ENCODE data around the gene KIF22. TPM values are rescaled to one million over a fixed set of nuclear protein-coding genes. Genes with fewer than 3 reads are reported as not detected.
"Not testable (repeated sequence)": the region's sequence is repeated elsewhere in the genome, so short reads cannot be mapped to it uniquely, and the experiment has no call there.

KIF22 gene
- total RNA-seq, 1 donor from 2014 or later, result 37.1 TPM

DNA sequence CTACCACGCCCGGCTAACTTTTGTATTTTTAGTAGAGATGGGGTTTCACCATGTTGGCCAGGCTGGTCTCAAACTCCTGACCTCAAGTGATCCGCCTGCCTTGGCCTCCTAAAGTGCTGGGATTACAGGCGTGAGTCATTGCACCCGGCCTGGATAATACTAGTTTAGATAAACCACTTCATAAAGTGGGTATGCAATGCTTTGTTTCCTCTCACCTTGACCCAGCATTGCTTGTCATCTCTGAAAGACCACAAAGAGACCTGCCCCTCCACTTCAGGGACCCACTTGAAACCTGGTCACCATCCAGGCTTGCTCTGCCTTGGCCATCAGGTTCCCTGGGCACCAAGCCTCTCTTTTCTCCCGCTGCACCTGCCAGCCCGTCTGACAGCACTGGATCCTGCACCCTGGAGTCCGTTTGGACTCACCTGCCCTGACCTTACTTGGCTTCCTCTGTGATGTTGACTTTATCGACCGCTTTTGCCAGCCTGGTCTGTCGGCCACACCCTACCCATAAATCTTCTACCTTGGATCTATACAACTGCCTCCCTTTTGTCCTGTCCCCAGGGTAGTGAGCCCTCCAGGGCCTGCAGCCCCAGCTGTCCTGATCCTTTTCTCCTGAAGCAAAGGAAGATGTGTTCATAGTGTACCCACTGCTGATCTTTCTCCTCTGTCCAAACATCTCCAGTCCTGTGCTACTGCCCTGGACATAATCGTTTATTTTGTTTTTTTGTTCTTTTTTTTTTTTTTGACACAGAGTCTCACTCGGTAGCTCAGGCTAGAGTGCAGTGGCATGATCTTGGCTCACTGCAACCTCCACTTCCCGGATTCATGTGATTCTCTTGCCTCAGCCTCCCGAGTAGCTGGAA, 25.2 kb upstream of the KIF22 start:
- FAIRE-seq, result no peak

DNA sequence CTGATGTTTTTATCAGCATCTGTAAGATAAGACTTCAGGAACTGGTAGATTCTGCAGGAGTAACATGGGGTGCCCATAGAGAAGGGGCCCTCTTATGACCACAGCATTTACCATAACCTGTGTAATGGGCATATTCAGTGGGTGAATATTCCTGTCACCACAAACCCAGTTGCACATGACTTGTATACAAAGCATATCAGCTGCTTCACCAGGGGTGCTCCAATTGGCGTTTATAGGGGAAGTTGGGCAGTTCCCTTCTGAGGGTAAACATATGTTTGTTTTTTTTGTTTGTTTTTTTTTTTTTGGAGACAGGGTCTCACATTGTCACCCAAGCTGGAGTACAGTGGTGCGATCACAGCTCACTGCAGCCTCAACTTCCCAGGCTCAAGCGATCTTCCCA, 24.0 kb upstream of the KIF22 start:
- DNase-seq (ENCODE audit: low spot score in 2 of 2), result no peak
- no peak for FAIRE-seq

More for the DNA sequence above, 25.2 kb upstream of the KIF22 start:
- no peak for DNase-seq (ENCODE audit: low spot score in 2 of 2)

DNA sequence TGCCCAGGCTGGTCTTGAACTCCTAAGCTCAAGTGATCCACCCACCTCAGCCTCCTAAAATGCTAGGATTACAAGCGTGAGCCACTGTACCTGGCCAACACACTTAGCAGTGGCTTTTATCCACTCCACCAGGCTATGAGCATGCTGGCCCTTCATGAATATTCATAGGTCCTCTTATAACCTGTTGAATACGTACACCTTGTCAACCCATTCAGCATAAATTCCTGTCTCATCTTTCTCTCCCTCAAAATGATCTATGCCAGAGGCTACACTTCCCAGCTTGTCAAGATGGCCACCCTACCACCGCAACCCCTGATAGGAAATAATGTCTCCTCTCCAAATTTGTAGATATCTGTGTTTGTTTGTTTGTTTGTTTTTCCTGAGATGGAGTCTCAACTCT, 23.5 kb upstream of the KIF22 start:
- FAIRE-seq (no peak), DNase-seq (ENCODE audit: low spot score in 2 of 2) (no peak)

DNA sequence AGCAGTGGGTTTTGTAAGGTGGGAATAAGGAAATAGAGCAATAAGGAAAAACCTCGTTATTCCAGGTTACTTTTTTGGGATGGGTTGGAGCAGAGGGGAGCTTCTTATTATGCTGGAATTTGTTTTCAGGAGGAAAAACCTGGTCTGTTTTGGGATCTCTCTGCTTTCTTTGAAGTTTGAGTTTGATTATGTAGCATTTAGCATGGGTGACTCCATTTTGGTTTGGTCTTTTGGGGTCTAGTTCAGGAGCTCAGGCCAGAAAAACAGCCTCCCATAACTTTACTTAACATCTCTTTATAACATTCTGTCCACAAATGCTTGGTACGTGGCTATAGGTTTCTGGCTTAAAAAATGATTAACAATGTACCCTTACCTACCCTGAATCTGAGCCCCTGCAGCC, 21.0 kb upstream of the KIF22 start:
- DNase-seq (ENCODE audit: low spot score in 2 of 2) (no peak), FAIRE-seq (no peak)

DNA sequence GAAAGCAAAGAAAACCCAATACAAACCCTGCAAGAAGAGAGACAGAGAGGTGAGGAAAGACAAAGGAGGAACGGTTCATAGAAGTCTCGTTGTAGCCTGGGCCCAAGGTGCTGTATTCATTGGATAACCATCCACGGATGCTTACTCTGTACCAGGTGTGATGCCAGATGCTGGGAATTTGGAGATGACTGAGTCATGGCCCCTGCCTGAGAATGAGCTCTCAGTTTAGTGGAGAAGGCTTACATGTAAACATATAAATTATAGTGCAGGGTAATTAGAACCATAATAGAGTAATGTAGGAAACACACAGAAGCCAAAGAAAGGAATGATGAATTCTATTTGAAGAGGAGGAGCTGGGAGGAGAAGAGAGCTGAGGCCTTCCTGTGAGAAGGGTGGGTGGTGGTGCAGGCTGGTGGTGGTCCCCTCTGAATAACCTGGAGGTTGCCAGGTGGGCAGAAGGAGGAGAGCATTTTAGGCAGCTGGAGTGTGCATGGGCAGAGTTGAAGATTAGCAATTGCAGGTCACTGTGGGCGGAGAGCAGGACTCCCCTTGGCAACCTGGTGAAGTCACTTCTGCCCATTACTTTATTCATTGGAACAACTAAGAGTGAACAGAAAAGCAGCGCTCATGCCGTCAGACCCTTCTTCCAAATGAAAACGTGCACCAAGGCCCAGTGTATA, 20.2 kb upstream of the KIF22 start:
- FAIRE-seq, result no peak
- DNase-seq (ENCODE audit: low spot score in 2 of 2), result no peak

DNA sequence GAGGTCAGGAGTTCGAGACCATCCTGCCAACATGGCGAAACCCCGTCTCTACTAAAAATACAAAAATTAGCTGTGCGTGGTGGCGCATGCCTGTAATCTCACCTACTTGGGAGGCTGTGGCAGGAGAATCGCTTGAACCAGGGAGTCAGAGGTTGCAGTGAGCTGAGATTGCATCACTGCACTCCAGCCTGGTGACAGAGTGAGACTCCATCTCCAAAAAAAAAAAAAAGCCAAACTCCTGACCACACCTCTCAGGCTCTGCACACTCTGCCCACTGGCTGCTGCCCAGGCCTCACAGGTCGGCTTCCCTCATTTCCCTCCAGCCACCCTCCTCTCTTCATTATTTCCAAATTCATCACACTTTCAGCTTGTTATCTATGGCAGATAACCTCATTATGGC, 18.2 kb upstream of the KIF22 start:
- not testable (repeated sequence) for FAIRE-seq

DNA sequence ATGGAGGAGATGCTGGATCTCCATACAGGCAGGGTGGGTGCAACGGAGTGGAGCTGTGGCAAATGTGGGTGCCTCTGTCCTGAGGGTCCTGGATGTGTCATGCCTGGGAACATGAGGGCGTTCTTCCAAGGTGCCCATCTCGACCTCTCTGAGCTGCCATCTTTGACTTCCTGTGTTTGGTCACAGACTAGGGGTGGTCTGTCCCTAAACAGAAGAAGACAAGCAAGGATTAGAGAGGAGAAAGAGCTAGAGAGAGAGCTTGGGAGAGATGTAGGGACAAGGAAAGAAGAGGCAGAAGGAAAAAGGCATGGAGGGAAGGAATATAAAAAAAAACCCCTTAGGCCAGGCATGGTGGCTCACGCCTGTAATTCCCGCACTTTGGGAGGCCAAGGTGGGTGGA, 15.8 kb upstream of the KIF22 start:
- DNase-seq (ENCODE audit: low spot score in 2 of 2), result no peak
- FAIRE-seq, result no peak

More for the DNA sequence above, 18.2 kb upstream of the KIF22 start:
- DNase-seq (ENCODE audit: low spot score in 2 of 2), result not testable (repeated sequence)

DNA sequence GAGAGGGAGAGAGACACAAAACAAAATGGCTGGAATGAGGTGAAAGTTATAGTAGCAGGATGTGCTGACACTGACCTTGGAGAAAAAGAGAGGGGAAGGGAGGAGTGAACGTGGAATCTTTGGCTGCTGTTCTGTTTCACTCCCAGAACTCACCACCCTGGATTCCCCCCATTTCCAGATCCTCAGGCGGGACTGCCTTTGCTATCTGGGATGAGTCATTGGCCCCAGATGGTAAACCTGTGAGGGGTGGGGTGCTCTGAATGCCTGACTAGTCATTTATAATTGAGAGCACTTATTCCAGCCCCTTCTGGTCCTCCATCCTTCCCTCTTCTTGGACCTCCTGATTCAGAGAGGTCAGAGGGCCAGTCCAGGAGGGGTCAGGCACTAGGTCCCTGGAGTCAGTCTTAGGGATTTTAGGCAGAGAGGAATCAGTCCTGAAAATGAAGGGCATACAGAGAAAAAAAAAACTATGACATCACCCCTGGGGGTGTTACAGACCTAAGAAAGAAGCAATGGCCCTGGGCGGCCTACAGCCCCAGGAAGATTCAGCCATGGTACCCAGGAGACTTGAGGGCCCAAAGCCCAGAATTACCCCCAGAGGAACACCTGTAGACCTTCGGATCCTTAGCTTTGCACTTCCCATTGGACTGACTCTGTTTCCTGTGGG, 14.7 kb upstream of the KIF22 start:
- DNase-seq (ENCODE audit: low spot score in 2 of 2) (no peak), FAIRE-seq (no peak)

DNA sequence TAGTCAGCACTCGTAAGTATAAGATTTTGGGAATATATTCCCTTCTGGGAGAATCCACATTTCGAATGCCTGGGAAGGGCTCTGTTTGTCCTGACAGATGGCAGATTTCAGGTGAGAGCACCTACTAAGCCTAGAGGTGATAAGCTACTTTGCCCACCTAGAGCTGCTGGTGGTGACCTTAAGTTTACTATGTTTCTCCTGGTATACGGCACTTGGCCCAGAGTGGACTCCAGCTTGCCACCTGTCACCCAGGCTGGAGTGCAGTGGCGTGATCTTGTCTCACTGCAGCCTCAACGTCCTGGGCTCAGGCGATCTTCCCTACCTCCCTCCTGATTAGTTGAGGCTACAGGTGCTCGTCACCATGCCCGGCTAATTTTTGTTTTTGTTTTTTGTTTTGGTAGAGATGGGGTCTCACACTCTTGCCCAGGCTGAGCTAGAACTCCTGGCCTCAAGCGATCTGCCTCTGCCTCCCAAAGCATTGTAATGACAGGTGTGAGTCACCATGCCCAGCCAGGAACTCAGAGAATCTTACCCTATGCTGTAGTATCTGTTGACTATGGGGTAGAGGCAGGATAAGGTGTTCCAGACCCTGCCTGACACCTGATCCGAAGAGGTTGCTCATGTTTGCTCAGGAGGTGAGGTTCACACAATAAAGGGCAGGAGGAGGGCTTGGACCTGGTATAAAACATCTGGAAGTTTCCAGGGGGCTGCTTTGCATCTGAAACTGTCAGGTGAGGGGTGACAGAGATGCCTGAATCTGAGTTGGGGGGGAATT, 12.8 kb upstream of the KIF22 start, which contains the start of gene ZG16:
ZG16 (plus strand) TSS at position 681 of the 775 bp plus-strand sequence. CDS start 1,011 bp downstream, outside the sequence.
- no peak for FAIRE-seq

DNA sequence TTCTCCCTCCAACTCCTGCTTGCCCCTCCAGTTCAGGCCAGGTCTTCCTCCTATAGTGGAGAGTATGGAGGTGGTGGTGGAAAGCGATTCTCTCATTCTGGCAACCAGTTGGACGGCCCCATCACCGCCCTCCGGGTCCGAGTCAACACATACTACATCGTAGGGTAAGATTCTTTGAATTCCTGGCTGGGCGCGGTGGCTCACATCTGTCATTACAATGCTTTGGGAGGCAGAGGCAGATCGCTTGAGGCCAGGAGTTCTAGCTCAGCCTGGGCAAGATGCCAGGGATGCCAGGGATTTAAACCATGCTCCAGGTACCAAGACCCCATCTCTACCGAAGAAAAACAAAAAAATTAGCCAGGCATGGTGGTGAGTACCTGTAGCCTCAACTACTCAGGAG, 11.1 kb upstream of the KIF22 start:
- DNase-seq (ENCODE audit: low spot score in 2 of 2) (no peak), FAIRE-seq (no peak)

More for the DNA sequence above, 12.8 kb upstream of the KIF22 start, which contains the start of gene ZG16:
- DNase-seq (ENCODE audit: low spot score in 2 of 2), result no peak

DNA sequence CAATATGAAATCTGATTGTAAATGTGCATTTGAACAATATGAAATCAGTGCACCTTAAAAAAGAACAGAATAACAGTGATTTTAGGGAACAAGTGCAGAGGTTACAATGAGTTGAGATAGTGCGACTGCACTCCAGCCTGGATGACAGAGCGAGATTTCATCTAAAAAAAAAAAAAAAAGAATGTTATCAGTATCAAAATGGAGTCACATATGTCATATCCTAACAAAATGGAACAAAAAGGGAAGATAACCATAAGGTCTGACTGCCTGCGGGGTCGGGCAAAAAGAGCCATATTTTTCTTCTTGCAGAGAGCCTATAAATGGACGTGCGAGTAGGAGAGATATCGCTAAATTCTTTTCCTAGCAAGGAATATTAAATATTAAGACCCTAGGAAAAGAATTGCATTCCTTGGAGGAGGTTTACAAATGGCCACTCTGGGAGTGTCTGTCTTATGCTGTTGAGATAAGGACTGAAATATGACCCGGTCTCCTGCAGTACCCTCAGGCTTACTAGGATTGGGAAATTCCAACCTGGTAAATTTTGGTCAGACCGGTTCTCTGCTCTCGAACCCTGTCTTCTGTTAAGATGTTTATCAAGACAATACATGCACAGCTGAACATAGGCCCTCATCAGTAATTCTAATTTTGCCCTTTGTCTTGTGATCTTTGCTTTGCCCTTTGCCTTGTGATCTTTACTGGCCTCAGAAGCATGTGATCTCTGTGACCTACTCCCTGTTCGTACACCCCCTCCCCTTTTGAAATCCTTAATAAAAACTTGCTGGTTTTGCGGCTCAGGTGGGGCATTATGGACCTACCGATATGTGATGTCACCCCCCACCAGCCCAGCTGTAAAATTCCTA, 7.2 kb upstream of the KIF22 start:
- DNase-seq (ENCODE audit: low spot score in 2 of 2); FAIRE-seq: not testable (repeated sequence)

DNA sequence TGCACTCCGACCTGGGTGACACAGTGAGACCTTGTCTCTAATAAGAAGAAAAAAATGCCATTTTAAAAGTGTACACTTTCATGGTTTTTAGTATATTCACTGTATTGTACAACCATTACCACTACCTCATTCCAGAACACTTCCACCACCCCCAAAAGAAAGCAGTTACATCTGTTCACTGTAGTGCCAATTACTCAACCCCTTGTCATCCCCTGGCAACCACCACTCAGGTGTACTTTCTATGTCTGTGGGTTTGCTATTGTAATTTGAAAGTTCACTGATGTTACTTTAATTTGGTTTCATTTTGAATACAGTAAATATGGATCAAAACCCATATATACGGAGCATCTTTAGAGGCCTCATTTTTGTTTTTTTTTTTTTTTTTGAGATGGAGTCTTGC, 6.4 kb upstream of the KIF22 start:
- DNase-seq (ENCODE audit: low spot score in 2 of 2) (no peak), FAIRE-seq (no peak)

DNA sequence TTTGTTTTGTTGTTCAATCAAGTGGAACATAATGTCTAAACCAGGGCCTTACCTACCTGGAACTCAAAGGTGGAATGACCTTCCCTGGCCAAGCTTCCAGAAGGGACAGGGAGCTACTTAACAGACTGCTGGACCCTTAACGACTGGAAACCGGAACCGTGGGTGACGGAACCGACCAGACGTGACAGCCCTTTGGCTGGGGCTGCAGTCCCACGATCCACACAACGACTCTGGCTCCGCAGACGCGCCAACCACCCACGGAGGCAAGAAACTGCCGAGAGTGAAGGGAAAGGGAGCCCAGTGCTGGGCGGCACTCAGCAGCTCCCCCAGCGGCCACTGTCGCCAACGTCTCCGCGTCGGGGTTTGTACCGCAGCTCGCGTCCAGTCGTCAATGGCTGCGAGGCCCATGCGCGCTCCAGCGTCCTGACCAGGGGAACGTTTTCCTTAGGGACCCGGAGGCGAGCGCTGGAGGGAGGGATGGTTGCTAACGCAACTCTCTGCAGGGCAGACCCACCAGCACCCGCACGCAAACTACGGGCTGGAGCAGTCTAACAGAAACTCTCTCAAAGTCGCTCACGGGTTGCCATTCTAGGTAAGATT, 5.5 kb upstream of the KIF22 start:
- DNase-seq (ENCODE audit: low spot score in 2 of 2) (peak in 1 of 2 donors; percentile 78), FAIRE-seq (no peak)

DNA sequence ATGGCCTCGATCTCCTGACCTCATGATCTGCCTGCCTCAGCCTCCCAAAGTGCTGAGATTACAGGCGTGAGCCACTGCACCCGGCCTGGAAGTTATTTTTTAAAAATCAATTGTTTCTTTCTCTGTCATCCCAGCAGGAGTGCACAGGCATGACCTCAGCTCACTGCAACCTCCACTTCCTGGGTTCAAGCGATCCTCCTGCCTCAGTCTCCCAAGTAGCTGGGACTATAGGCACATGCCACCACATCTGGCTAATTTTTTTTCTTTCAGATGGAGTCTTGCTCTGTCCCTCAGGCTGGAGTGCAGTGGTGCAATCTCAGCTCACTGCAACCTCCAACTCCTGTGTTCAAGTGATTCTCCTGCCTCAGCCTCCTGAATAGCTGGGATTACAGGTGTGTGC, 3.4 kb upstream of the KIF22 start:
- not testable (repeated sequence) for DNase-seq (ENCODE audit: low spot score in 2 of 2); FAIRE-seq

DNA sequence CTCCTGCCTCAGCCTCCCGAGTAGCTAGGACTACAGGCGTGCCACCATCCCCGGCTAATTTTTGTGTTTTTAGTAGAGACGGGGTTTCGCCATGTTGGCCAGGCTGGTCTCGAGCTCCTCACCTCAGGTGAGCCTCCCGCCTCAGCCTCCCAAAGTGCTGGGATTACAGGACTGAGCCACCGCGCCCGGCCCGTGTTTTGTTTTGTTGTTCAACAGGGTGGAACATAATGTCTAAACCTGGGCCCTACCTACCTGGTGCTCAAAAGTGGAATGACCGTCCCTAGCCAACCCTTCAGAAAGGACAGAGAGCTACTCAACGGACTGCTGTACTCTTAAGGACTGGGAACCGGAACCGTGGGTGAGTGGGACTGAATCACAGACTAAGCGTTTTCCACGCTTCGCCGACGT, 772 bp upstream of the KIF22 start:
- no peak for DNase-seq (ENCODE audit: low spot score in 2 of 2)
- FAIRE-seq, result no peak

DNA sequence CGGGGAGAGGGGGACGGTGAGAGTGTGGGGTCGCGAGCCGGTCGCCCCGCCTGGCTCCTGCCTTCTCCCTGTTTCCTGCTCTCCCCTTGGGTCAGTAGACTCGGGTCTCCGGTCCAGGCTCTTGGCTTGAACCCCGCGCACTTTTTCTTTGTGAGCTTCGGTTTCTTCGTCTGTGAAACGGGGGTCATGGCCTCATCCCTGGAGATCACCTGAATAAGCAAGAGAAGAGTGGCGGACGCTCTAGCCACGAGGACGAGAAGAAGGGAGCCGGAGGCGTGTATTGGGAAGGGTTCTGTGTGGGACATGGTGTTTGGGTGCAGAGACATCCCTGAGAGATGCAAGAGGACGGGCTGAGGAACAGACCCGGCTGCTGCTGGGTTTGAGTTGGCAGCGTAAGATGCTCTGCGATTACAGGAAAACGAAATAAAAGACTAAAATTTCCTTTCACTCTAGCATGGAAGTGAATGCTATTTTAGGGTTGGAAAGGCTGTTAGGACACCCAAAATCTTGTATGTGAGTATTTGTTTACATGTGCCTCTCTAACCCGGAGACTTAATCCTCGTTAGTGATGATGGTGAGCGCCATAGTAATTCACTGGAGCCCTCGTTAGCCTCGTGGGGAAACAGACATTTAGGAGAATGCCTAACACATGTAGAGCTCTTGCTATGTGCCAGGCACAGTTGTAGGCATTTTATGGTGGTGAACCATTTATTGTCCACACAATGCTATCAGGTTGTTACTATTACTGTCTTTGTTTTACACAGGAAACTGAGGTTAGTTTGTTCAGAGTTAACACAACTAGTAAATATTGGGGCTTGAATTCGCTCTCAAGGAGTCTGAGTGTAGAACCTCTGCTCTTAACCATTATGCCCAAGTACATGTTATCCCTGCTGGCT, 646 bp downstream of the KIF22 start:
- no peak for FAIRE-seq

DNA sequence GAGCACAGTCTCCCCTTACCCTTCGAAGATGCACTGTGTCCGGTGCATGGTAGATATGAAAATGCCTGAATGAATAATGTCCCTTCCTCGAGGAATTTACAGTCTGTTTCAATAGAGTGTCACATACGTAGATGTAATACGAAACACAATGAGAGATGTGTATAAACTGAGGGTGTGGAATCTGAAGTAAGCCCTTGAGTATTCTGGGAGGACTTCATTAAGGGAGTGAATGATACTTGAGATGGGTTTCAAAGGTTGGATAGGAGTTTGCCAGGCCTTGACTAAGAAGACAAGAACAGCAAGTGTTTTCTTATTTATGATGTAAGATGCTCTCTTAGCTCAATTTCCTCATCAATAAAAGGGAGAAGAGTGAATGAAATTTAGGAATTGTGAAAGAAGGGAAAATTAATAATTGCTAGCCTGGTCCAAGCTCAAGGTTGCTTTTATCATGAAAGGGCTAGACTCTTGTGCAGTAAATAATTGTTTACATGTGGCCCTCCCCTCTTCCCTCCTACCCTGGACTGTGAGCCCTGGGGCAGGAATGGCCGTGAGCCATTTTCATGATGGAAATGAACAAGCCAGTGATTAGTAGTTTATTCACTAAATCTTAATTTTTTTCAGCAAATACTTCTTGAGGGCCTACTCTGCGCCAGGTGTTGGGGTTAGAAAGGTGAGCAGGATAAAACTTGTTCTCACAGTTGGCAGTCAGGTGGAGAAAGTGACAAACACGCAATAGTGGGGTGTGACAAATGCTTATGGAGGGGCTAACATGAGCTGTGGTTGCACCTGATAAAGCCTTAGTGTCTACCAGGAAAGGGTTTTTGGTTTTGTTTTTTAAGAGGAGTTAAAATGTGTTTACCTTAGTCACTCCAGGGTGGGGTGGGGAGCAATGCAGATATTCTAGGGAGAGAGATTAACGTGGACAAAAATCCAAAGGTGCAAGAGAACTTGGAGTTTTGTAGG, 1.6 kb downstream of the KIF22 start:
- FAIRE-seq (no peak), DNase-seq (ENCODE audit: low spot score in 2 of 2) (no peak)

More for the DNA sequence above, 646 bp downstream of the KIF22 start:
- DNase-seq (ENCODE audit: low spot score in 2 of 2), result no peak

All from frontal cortex (tissue), 4 donors.